Testis (tissue), 3 donors: ENCODE results near the gene DCST1. TPM values are rescaled to one million over a fixed set of nuclear protein-coding genes. Genes with fewer than 3 reads are reported as not detected.

ENCODE experiments used
- DNase-seq: peaks from one replicate; pipeline ENCODE4 v3.0.0-alpha.2; 2019
- H3K27ac ChIP-seq, 2 donors: fragments of 200-600 bp; sonication (generic); one replicate each; pipeline ENCODE4 v1.5.1; 2019
- H3K27me3 ChIP-seq: fragments of 200-600 bp; sonication (generic); one replicate; pipeline ENCODE4 v1.5.1; 2019
- H3K36me3 ChIP-seq: fragments of 200-600 bp; sonication (generic); one replicate; pipeline ENCODE4 v1.5.1; 2017; ENCODE audit warnings: low read depth; ENCODE audit errors: missing control alignments
- H3K4me1 ChIP-seq: fragments of 200-600 bp; sonication (generic); one replicate; pipeline ENCODE4 v1.5.1; 2019
- H3K4me3 ChIP-seq, 2 donors: fragments of 200-600 bp; sonication (generic); one replicate each; pipeline ENCODE4 v1.5.1; 2017 to 2019
- H3K9me3 ChIP-seq: fragments of 200-600 bp; sonication (generic); one replicate; pipeline ENCODE4 v1.5.1; 2017
- POLR2A ChIP-seq: fragments of 450-650 bp; IDR thresholded peaks from one replicate; pipeline ENCODE4 v1.6.1; 2017; ENCODE audit warnings: antibody characterized with exemption, mild to moderate bottlenecking, moderate library complexity
- WGBS, 2 donors: methylation state at CpG; one replicate each; pipeline ENCODE4 v1.1.5; 2018; 5-methylcytosine and 5-hydroxymethylcytosine counted together
- intact Hi-C: fragments of 100-400 bp; cut with DNase I; formaldehyde crosslinking; loops from one replicate; pipeline ENCODE4 v1.15.1; 2023; ENCODE audit warnings: low total_unique reads
- polyA plus RNA-seq: library from polyadenylated mRNA; stranded (reverse); fragments of 350-450 nt; fragmentation: Illumina TruSeq; extraction: RNeasy Lipid Tissue Mini Kit (QIAGEN cat#74804); gene quantifications from one replicate; pipeline ENCODE4 v1.2.3, GENCODE V29; 2014; ENCODE audit warnings: low read depth, low replicate concordance; ENCODE audit not compliant: insufficient read depth
- total RNA-seq, 2 donors: library from RNA; depleted of rRNA; stranded (reverse); fragments of >200 nt; gene quantifications; one replicate each; pipeline ENCODE4 v1.2.3, GENCODE V29; 2016
- TF ChIP-seq, protein P1 (sequence below), 3 experiments: fragments of 450-650 bp in 2 of 3; fragments of 200-600 bp in 1 of 3; sonication (generic) in 1 of 3; IDR thresholded peaks; one replicate each; pipeline ENCODE4 v1.5.1; 2016 to 2019; ENCODE audit warnings: antibody characterized with exemption in 3 of 3, mild to moderate bottlenecking in 2 of 3, moderate library complexity in 1 of 3

The DCST1 gene
- total and polyA plus RNA-seq, 3 donors from 2014 or later: 4.5 to 15.2 (median 9.4) TPM

DNA sequence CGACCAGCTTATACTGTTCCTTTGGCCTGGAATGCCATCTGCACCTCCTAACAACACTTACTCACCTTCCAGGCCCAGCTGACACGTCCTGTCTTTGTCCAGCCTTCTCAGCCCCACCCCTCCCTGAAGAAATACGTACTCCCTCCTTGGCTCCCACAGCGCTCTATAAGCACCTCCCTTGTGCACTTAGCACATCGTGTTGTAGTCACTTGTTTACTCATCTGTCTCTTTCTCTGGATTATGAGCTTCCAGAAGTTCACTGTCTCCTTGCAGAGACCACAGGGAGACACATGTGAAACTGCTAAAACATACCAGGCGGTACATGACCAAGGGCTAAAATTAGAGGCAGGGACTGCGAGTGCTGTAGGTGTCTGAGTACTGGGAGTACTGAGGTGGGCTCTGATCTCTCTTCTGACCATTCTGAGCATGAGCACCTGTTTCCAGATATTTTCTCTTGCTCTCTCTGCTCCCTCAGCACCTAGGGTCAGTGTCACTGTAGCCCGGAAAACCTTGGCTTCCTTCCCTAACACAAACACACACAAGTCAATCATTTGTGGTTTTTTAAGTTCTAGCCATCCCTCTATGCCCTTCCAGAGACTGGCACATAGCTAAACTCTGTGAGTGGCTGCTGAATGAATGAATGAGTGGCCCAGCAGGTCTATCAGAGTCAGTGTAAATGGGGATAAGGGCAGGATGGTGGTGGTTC, 5.1 kb downstream of the DCST1 start:
- intact Hi-C loops: no loop called here
- Histone ChIP-seq H3K27ac (no peak overlapping the region), H3K4me1 (no peaks in the 10 kb centered on the region), H3K27me3 (no peaks in the 10 kb centered on the region), H3K36me3 (no peaks in the 10 kb centered on the region), H3K4me3 (no peak overlapping the region), H3K9me3 (no peaks in the 10 kb centered on the region)
- TF ChIP-seq, protein P1, sequence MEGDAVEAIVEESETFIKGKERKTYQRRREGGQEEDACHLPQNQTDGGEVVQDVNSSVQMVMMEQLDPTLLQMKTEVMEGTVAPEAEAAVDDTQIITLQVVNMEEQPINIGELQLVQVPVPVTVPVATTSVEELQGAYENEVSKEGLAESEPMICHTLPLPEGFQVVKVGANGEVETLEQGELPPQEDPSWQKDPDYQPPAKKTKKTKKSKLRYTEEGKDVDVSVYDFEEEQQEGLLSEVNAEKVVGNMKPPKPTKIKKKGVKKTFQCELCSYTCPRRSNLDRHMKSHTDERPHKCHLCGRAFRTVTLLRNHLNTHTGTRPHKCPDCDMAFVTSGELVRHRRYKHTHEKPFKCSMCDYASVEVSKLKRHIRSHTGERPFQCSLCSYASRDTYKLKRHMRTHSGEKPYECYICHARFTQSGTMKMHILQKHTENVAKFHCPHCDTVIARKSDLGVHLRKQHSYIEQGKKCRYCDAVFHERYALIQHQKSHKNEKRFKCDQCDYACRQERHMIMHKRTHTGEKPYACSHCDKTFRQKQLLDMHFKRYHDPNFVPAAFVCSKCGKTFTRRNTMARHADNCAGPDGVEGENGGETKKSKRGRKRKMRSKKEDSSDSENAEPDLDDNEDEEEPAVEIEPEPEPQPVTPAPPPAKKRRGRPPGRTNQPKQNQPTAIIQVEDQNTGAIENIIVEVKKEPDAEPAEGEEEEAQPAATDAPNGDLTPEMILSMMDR (IDR thresholded peaks at IDR 0.05): no peak
- TF ChIP-seq POLR2A: no peak
- DNase-seq: no peak
- WGBS, 2 donors: 55 to 64% methylated on average over 8 of the region's 8 CpGs

DNA sequence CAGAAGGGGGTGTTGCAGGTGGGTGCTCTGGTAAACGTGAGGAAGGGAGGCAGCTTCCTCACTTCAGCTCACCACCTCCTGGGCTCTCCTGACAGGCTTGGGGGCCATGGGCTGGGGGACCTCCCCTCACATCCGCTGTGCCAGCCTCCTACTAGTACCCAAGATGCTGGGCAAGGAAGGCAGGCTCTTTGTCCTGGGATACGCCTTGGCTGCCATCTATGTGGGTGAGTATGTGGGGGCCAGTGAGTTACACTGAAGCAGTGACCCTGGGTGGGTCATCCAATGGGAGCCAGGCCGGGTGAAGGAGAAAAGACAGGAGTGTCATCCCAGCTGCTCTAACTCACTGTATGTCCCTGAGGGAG, 5.7 kb downstream of the DCST1 start:
- WGBS, 2 donors: 84% methylated on average over 4 of the region's 4 CpGs
- intact Hi-C loops: no loop called here

DNA sequence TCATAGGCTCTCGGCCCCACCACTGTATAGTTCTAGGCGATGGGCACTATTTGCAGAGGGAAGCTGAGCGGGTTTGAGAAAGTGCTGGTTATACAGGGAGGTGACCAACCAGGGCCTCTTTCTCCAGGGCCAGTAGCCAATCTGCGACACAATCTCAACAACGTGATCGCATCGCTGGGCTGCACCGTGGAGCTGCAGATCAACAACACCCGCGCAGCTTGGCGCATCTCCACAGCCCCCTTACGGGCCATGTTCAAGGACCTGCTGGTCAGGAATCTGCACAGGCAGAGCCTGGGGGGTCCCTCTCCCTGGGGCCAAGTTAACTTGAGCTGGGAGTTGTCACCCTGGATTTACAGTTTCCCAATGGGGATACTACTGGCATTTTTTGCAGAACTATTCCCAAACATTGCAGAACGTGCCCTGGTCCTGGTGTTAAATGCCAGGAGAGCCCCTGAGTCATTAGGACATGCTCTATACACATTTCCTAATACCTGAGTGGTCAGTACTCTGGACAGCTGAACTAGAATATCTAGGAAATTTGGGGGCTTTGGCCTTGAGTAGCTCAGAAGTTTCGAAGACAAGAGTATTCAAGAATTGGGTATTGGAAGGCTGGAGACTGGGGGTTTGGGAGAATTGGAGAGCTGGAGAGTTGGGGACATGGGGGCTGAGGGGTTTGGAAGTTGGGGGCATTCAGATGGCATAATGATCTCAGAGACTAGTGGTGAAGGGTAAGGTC, 6.9 kb downstream of the DCST1 start:
- intact Hi-C loops: no loop called here
- Histone ChIP-seq H3K9me3 (no peaks in the 10 kb centered on the region), H3K4me3 (no peak overlapping the region), H3K27ac (no peak overlapping the region), H3K27me3 (no peaks in the 10 kb centered on the region), H3K4me1 (no peaks in the 10 kb centered on the region), H3K36me3 (no peaks in the 10 kb centered on the region)
- 89 to 91% methylated on average over 14 of the region's 14 CpGs for WGBS, 2 donors
- DNase-seq: no peak
- TF ChIP-seq, protein P1 (IDR thresholded peaks at IDR 0.05): no peak
- no peak for TF ChIP-seq POLR2A

More for the DNA sequence above, 5.7 kb downstream of the DCST1 start:
- DNase-seq: no peak
- TF ChIP-seq, protein P1 (IDR thresholded peaks at IDR 0.05): no peak
- TF ChIP-seq POLR2A: no peak
- no peak overlapping the region for H3K4me3 ChIP-seq
- no peak overlapping the region for H3K27ac ChIP-seq
- H3K4me1 ChIP-seq: no peaks in the 10 kb centered on the region
- no peaks in the 10 kb centered on the region for H3K9me3 ChIP-seq
- no peaks in the 10 kb centered on the region for H3K27me3 ChIP-seq
- no peaks in the 10 kb centered on the region for H3K36me3 ChIP-seq

DNA sequence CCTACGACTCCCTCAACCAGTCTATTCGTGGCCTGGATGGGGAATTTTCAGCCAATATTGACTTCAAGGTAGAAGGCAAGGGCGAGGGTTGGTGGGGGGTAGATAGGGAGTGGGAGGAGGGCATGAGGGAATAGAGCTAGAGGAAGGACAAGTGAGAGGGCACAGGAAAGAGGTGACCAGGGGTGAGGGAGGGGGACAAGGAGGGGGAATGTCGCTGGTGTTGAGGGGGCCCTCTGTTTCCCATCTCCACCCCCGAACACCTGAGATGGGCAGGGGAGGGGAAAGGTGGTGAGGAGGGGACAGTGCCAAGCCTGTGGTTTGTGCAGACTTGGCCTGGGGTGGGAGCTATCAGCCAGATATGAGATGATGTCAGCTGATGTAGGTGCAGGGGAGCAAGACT, 9.2 kb downstream of the DCST1 start:
- TF ChIP-seq, protein P1 (IDR thresholded peaks at IDR 0.05): no peak
- TF ChIP-seq POLR2A: no peak
- no peak for DNase-seq
- 74 to 90% methylated on average over 5 of the region's 5 CpGs for WGBS, 2 donors
- no peak overlapping the region for H3K27ac ChIP-seq
- intact Hi-C loops: no loop called here
- H3K9me3 ChIP-seq: no peaks in the 10 kb centered on the region
- H3K4me1 ChIP-seq: no peaks in the 10 kb centered on the region
- no peaks in the 10 kb centered on the region for H3K27me3 ChIP-seq
- H3K36me3 ChIP-seq: no peaks in the 10 kb centered on the region
- no peak overlapping the region for H3K4me3 ChIP-seq
